Skin of body (tissue), 2 donors: ENCODE measurements around the gene BRMS1. TPM values are rescaled to one million over a fixed set of nuclear protein-coding genes. Genes with fewer than 3 reads are reported as not detected.
"Not testable (repeated sequence)": the region's sequence is repeated elsewhere in the genome, so short reads cannot be mapped to it uniquely, and the experiment has no call there.

ENCODE experiments used
- DNase-seq: peaks from one replicate; lab custom pipeline; 2025; lab: John Stamatoyannopoulos, UW
- total RNA-seq: library from RNA; depleted of rRNA; stranded (reverse); fragments of >200 nt; gene quantifications from one replicate; pipeline ENCODE4 v1.2.3, GENCODE V29; 2014

Gene BRMS1
- total RNA-seq, 1 donor from 2014 or later, result 14.6 TPM

GRCh38 chr11:66326261-66327111 lies 18.4 kb downstream of the BRMS1 start:
- DNase-seq, result peak; percentile 67

GRCh38 chr11:66325263-66325671 lies 19.6 kb downstream of the BRMS1 start:
- DNase-seq, result no peak

GRCh38 chr11:66324664-66325063 lies 20.2 kb downstream of the BRMS1 start:
- DNase-seq, result no peak

GRCh38 chr11:66323684-66324083 lies 21.2 kb downstream of the BRMS1 start:
- no peak for DNase-seq

- peak; percentile 20 for DNase-seq
Observed at GRCh38 chr11:66322732-66323427, 22.0 kb downstream of the BRMS1 start.

- DNase-seq, result no peak
Observed at GRCh38 chr11:66321606-66322005, 23.3 kb downstream of the BRMS1 start.

GRCh38 chr11:66320748-66321147 lies 24.2 kb downstream of the BRMS1 start:
- not testable (repeated sequence) for DNase-seq

GRCh38 chr11:66320289-66320688 lies 24.6 kb downstream of the BRMS1 start:
- not testable (repeated sequence) for DNase-seq

GRCh38 chr11:66318600-66318970 lies 26.3 kb downstream of the BRMS1 start:
- no peak for DNase-seq

GRCh38 chr11:66317723-66318599 lies 26.9 kb downstream of the BRMS1 start:
- peak; percentile 93 for DNase-seq

- peak; percentile 79 for DNase-seq
Observed at GRCh38 chr11:66317322-66317722, 27.6 kb downstream of the BRMS1 start.

GRCh38 chr11:66316849-66317251 lies 28.1 kb downstream of the BRMS1 start, which contains the start of gene CD248:
TSS of gene CD248 (minus strand) at chr11:66317044. CDS start at chr11:66317027, 17 bp downstream.
- DNase-seq, result peak; percentile 79

- no peak for DNase-seq
Observed at GRCh38 chr11:66315921-66316811, 28.7 kb downstream of the BRMS1 start.

GRCh38 chr11:66315498-66315885 lies 29.4 kb downstream of the BRMS1 start:
- DNase-seq, result no peak

GRCh38 chr11:66314561-66315497 lies 30.1 kb downstream of the BRMS1 start:
- no peak for DNase-seq

- DNase-seq, result no peak
Observed at GRCh38 chr11:66314186-66314501, 30.8 kb downstream of the BRMS1 start.

GRCh38 chr11:66313321-66314185 lies 31.4 kb downstream of the BRMS1 start:
- peak; percentile 98 for DNase-seq

GRCh38 chr11:66312549-66313320 lies 32.2 kb downstream of the BRMS1 start:
- peak; percentile 99 for DNase-seq
